IPS-18c (cell line): Measurements from ENCODE around the gene AMH.

Experiments
- H3K4me3 ChIP-seq: 2 replicates; pipeline ENCODE4 v1.7.0; 2013; ENCODE audit warnings: low read depth, mild to moderate bottlenecking, low read length, moderate library complexity; ENCODE audit not compliant: insufficient read depth
- H3K9me3 ChIP-seq: one replicate; pipeline ENCODE4 v1.6.1; 2013; ENCODE audit warnings: mild to moderate bottlenecking, low read length, moderate library complexity; ENCODE audit not compliant: control insufficient read depth, insufficient read depth

The AMH gene

DNA sequence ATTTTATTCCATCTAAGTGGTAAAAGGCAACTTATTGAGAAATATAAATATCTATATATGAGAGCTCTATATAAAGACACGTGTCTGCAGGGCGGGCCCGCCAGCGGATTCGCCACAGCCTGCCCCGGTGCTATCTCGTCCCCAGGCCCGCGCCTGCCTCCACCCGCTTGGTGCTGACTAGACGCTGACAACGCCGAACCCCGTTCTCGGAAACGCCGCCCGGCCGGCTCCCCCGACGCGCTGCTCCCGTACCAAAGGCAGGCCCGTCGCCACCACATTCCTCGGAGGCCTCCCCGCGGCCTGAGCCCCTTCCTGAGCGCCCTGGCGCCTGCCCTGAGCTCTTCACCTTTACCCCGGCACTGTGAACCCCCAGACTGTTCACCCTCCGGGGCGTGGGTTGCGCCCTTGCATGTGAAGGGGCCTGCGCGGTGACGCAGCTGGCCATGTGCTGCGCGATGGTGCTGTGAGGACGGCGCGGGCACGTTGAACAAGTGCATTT, 19.0 kb upstream of the AMH start:
- Histone ChIP-seq H3K9me3 (no peaks in the 10 kb centered on the region), H3K4me3 (no peak overlapping the region)

GRCh38 chr19:2230807-2231533, 18.2 kb upstream of the AMH start:
- no peaks in the 10 kb centered on the region for H3K9me3 ChIP-seq
- no peak overlapping the region for H3K4me3 ChIP-seq

DNA sequence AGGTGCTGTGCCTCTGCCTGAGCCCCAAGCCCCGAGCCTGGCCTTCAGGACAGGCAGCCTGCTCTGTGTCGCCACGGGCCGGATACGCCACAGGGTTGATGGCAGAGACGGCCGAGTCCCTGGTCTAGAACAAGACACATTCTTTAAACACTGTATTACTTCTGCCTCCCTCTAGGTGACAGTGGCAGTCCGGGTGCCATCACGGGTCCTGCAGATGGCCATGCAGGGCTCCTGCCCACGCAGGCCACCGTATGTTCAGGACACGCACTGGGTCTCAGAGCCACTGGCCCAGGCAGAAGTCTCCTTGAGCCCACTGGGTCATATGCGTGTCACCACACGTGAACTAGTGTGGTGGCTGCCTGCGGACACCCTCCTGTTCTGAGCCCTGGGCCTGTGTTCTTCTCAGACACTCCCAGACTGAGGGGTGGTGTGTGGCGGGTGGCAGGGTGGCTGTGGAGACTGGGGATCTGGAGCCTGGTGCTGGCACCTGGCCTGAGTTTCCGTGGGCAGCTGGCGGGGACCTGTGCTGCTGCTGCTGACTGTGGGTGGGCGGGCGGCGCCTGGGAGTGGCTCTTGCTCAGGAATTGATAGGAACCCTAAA, 17.4 kb upstream of the AMH start:
- H3K9me3 ChIP-seq = no peaks in the 10 kb centered on the region
- H3K4me3 ChIP-seq = no peak overlapping the region

DNA sequence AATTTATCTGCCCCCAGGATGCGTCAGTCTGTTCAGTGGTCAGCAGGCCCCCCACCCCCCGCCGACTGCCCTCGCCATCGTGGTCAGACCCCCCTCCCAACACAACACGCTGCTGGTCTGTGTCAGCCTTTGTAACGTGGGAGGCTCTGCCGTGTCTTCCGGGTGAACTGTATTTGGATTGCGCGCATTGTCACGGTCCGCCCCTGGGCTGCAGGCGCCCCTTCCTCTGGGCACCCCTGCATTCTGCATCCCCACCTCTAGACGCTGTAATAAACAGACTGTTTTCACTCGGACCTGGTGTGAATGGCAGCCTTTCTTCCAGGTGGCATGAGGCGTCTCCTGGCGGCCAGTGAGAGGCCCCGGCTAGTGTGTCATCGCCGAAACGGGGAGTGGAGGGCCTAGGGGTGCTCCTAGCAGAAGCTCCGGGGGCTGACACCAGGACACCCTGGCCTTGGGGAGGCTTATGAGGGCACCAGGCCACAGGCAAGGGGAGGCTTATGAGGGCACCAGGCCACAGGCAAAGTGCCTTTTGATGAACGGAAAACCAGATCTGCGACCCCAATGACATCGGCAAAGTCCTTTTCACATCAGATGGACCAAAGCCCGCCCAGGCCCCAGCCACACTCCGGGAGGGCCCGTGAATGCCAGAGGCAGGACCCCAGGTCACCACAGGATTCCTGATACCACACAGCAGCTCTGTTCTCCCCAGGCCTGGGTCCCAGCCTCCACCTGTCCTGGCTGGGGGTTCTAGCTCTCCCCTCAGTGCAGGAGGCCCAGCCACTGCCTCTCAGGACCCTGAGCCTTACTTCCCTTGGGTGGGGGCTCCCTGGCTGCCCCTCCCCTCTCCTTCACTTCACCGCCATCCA, 16.6 kb upstream of the AMH start:
- Histone ChIP-seq H3K9me3 (no peaks in the 10 kb centered on the region), H3K4me3 (no peak overlapping the region)

DNA sequence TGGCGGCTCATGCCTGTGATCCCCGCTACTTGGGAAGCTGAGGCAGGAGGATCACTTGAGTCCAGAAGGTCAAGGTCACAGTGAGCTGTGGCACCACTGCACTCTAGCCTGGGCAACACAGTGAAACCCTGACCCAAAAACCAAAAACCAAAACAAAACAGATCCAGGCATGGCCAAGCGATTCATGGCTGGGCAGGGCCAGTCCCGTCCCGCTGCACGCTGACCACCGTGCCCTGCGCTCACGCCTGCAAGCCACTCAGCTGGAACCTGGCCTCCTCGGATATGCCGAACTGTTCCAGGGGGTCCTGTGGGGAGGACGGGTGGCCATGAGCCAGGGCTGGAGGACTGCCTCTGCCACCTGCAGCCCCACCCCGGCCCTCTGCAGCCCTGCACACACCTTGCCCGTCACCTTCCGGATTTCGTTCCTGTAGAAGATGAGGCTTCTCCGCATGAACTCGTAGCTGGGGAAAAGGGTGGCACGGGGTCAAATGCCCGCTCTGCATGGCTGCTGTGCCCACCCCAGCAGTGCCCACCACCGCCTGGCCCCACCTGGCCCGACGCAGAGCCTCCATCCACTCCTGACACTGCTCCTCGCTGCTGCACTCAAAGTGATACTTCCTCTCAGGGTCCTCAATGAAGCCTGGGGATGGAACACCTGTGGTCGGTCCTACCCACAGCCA, 15.4 kb upstream of the AMH start:
- no peaks in the 10 kb centered on the region for H3K9me3 ChIP-seq
- H3K4me3 ChIP-seq = no peak overlapping the region

DNA sequence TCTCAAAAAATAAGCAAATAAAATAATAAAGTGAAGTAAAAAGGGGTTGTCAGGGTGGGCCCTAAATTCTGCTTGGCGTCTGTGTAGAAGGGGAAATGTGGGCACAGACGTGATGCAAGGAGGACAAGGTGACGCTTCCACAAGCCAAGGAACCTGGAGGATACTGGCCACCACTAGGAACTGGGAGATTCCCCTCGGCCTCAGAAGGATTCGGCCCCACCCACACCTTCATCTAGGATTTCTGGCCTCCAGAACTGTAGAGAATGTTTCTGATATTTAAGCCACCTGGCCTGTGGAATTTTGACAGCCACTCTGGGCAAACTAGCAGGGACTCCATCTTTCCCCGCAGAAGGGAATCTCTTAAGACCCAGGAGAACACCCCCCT, 14.1 kb upstream of the AMH start:
- Histone ChIP-seq H3K4me3 (peak overlapping the region; percentile 91), H3K9me3 (no peaks in the 10 kb centered on the region)

DNA sequence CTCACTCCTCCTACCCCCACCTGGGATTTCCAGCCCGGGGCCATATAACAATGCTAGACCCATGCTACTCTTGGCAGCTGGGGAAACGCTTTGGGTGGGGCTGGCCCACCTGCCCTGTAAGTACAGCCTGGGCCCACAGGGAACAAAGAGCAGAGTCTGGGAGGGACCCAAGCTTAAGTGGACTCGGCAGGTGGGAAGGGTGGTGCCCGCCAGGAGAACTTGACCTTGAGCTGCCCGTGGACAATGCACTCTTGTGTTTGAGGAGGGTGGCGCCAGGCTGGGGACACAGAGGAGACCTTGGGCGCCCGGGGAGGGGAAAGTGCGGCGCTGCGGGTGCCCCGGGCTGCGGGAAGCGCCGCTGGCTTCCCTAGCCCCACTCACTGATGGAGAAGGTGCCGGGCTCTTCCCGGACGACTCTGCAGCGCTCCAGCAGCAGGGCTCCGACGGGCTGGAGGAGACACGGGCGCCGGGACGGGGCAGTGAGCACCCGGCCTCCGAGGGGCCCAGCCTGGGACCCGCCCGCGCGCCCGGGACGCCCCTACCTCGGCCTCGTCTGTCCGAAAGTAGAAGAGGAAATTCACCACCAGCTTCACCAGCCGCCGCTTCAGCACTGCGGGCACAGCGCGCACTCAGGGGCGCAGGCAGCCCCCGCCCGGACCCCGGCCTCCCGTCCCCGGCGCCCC, 13.6 kb upstream of the AMH start:
- Histone ChIP-seq H3K9me3 (no peaks in the 10 kb centered on the region), H3K4me3 (peak overlapping the region; percentile 91)

DNA sequence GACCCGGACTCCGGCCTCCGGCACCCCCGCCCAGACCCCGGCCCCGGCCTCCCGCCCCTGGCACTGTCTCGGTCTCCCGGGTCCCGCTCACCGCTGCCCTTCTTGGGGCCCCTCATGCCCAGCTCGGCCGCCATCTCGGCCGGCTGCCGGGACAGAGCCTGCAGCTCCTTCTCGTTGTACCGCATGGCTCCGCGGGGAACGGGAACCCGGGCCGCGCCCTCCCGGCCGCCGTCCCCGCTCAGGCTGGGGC, 13.1 kb upstream of the AMH start:
- peak overlapping the region; percentile 91 for H3K4me3 ChIP-seq
- no peaks in the 10 kb centered on the region for H3K9me3 ChIP-seq

DNA sequence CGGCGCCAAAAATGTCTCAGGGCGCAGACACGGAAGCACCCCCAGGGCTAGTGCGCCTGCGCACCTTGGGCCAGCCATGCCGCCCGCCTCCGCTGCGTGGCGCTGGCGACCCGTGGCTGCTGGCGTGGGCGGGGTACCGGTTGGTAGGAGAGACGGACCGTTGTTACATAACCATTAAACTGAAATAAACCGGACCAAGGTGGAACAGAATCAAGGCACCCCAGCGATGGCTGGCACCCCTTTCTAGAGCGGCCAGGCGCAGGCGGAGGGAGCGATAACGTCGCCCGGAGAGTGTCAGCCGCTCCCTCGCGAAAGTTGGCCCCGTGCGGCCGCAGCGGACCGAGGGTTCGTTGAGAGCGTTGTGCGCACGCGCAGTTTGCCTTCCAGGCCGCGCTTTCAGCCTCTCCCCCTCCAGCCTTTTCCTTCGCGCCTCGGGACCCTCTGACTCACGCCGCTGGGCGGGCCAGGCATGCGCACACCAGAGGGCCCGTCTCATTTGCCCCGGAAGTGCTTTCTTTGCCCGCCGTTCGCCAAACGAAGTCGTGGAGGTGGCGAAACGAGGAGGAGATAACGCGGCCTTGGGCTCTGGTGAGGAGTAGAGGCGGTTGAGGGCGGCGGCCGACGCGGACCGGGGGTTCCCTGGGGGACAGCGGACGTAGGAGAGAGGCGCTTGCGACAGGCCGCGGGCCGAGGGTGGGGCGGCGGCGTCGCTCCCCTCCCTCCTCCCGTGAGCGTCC, 12.6 kb upstream of the AMH start, which contains the start of the genes PLEKHJ1 and SF3A2:
Gene PLEKHJ1 (minus strand): TSS at position 16 of the 737 bp plus-strand sequence. CDS start 81 bp downstream, outside the sequence.
Gene SF3A2 (plus strand): TSS at position 511 of the 737 bp plus-strand sequence. CDS start 6,595 bp downstream, outside the sequence.
- no peaks in the 10 kb centered on the region for H3K9me3 ChIP-seq
- peak within 1 kb of the TSS; percentile 91 for H3K4me3 ChIP-seq

DNA sequence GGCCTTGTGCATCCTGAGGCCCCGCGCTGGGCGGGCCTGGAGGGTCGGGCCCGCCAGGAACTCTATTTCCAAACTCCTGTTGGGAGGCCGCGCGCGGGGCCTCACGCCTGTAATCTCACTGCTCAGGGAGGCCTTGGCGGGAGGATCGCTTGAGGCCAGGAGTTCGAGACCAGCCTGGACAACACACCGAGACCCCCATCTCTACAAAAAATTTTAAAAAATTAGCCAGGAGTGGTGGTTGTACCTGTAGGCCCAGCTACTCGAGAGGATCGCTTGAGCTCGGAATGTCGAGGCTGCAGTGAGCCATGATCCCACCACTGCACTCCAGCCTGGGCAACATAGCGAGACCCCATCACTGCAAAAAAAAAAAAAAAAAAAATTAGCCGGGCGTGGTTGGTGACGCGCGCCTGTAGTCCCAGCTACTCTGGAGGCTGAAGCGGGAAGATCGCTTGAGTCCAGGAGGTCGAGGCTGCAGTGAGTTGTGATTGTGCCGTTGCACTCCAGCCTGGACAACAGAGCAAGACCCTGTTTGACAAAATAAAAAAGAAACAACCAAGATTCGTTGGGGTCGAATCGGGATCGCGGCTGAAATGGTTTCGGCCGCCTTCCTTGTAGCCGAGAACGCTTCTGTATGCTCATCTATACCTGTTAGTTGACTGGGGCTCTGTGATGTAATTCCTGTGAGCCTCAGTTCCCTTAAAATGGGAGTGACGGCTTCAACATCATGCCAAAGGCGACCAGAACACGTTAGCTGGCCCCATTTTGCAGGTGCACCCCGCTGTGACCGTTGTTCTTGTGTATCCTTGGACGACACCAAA, 11.9 kb upstream of the AMH start:
- peak overlapping the region; percentile 91 for H3K4me3 ChIP-seq
- H3K9me3 ChIP-seq = no peaks in the 10 kb centered on the region

DNA sequence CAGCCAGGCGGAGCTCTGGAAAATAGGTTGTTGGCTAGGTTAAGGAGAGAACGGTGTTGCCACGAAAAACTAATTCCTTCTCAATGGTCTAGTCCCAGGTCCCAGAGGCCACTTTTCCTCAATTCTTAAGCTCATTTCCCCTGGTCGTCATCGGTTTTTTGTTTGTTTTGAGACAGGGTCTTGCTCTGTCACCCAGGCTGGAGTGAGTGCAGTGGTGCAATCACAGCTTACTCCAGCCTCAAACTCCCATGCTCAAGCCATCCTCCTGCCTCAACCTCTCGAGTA, 11.3 kb upstream of the AMH start:
- Histone ChIP-seq H3K4me3 (peak overlapping the region; percentile 91; the same call in 1 of the 2 replicates), H3K9me3 (no peaks in the 10 kb centered on the region)

GRCh38 chr19:2239173-2239572, 9.9 kb upstream of the AMH start:
- no peaks in the 10 kb centered on the region for H3K9me3 ChIP-seq
- no peak overlapping the region for H3K4me3 ChIP-seq

GRCh38 chr19:2239771-2240770, 9.1 kb upstream of the AMH start:
- Histone ChIP-seq H3K4me3 (peak overlapping the region; percentile 36), H3K9me3 (peaks cover 2% of the 10 kb centered on the region)

DNA sequence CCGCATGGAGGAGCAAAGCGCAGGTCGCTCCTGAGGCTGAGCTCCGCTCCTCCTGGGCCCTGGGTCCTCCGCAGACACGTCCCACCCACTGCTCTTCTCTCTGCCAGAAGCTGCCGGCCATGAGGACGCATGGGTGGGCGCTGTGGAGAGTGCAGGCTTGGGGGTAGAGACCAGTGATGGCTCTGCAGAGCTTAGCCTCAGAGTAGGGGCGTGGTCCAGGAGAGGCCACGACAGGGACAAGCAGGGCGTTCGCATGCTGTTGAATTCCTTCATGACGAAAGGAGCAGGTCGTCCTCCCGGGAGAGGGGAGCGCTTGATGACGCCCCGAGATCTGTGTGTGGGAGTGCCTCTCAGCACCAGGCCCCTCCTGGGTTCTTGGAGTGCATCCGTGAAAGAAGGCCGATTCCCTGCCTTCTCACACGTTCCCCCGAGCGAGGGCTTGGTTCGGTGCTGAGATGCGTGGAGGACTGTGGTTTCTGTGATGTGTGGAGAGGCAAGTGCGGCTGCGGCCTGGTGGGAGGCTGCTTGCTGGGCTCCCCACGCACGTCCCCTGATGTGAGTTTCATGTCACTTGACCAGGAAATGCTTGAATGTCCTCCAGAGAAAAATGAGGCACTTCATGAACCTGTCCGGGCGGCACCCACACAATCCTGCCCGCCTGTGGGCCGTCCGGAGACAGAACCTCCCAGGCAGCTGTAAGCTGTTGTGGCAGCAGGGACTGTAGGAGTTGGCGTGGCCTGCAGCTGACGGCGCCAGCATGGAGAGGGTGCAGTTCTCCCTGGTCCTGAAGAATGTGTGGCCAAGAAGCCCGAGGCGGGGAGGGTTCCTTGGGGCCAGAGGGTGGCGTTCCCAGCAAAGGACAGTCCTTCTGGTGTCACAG, 8.0 kb upstream of the AMH start:
- peaks cover 2% of the 10 kb centered on the region for H3K9me3 ChIP-seq
- H3K4me3 ChIP-seq = no peak overlapping the region
